GM10266 (cell line): Measurements from ENCODE around the gene PHLDB1.

Source experiments
- DNase-seq: peaks from one replicate; pipeline ENCODE4 v3.0.0; 2012; ENCODE audit errors: extremely low spot score
- CTCF ChIP-seq: IDR thresholded peaks from 2 replicates; pipeline ENCODE4 v1.5.1; 2012; ENCODE audit warnings: mild to moderate bottlenecking, low read depth; ENCODE audit not compliant: control insufficient read depth, insufficient read depth; ENCODE audit errors: missing control alignments

PHLDB1 gene

DNA sequence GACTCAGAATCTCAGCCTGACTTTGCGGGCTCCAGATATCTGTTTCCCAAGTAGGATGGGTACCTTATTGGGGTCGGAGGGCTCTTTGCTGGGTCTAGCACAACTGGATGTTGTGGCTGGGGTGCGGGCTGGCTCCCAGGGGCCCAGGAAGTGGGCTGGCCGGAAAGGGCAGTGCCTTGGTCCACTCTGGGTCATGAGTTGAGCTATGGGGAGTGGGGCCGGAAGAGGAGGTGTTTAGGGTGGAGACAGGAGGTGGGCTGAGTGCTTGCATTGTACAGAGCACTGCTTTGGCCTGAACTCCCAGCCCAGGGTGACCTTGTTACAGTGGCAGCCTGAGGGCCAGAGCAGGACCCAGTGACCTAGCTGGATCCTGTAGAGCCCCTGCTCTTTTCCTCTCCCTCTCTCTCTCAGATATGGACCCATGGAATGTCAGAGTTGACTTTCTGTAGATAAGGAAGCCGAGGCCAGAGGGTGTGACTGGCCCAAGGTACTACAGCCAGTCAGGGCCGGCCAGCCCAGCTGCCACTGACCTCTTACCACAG, 13.2 kb downstream of the PHLDB1 start:
- TF ChIP-seq CTCF = no peak
- no peak for DNase-seq

DNA sequence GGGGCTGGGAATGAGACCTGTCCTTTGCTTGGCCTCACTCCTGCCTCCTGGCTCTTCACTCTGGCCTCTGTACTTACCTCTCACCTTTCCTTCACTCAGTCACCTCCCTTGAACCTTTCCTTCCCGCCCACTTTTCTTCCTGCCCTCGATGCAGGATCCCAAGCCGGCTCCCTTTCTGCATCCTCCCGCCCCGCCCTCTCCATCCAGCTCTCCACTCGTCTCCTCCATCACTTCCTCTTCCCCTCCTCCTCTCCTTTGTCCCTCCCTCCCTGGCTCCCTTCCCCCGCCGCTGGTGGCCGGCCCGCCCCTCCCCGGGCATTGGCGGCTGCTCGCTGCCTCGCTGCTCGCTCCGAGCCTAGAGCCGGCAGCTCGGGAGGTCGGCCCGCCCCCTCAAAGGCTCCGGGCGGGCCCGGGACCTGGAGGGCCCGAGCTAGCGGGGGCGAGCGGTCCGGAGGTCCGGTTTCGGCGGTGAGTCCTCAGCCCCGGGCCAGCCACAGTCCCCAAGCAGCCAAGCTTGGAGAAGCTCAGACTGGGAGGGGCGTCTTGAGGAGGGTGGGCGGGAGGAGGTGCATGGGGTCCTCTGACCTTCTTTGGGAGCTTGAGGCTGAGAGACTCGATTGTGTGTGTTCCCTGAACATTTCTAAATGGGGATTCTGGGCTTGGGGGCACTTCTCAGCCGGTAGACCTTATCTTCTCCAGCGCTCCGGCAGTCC, 13.8 kb downstream of the PHLDB1 start:
- peak; percentile 59 for DNase-seq
- TF ChIP-seq CTCF = no peak

DNA sequence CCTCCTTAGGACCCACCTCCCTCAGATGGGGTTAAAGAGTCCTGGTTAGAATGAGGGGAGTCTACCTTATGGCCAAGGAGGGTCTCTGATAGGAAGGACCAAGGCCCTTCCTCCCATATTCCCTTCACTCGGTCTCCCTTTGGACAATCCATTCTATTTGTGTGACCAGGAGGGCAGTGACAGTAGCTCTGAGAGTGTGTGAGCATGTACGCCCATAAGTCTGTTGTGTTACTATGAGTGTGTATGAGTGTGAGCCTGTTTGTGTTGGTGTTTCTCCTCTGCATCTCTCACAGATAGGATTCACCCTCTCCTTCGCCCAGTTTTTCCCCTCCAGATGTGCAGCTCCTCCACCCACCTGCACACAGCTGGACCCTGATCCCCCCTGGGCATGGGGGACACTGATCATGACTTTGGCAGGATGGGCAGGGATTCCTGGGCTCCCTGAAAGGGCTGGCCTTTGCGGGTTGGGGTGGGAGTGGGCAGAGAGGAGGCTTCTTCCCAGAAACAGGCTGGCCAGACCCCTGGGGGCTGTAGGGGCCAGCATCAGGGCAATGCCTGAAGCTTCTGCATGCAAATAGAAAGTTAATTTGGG, 14.5 kb downstream of the PHLDB1 start:
- DNase-seq = no peak
- TF ChIP-seq CTCF = no peak

DNA sequence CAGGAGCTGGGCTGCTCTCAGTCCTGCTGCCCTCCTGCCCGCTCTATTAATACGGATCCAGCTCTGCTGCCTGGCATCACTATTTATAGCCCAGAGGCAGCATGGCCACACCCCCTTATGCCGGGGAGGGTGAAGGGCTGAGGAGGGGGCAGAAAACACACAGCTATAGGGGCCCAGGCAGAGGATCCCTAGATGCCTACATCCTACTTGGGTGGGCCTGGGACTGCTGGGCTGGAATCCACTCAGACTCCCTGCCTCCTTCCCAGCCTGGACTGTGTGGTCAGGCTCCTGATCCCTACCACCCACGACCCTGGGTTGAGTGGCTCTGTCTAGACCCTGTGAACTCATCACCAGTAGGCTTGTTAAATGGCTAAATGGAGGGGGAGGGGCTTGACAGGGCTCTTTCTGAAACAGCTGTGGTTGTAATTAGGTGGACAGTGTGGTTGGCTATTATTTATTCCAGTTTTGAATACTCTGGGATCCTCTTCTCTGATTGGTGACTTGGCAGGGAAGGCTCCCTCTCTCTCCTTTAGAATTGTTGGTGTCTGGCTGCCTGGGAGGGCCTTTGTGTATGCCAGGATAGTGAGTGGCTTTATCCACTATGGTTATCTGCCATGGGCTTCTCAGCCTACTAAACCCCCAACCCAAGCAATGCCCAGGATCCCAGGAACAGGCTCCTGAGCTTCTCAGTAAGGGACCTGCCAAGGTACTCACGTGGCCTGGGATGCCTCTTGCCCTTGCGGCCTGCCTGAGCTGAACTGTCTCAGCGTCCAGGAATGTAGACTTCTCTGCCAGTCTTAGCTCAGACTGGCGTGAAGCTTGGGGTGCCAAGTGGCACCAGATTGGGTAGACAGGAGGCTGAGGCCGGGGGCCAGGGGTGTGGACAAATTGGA, 15.2 kb downstream of the PHLDB1 start:
- no peak for TF ChIP-seq CTCF
- DNase-seq = no peak

DNA sequence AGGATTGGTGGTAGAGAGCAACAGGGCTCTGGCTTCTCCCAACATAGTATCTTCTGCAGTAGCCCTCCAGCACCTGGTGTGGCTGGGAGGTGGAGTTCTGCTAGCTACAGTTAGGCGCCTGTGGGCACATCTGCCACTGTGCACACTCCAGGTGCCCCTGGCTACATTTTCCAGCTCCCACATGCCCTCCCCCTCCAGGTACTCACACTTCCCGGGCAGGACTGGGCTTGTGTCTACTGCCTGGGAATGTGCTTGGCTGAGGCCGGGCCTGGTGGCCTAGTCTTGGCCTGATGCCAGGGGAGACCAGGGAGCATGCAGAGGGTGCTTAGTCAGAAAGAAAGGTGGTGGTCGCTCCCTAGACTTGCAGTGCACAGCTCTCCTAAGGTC, 15.8 kb downstream of the PHLDB1 start:
- TF ChIP-seq CTCF = no peak
- DNase-seq = no peak

DNA sequence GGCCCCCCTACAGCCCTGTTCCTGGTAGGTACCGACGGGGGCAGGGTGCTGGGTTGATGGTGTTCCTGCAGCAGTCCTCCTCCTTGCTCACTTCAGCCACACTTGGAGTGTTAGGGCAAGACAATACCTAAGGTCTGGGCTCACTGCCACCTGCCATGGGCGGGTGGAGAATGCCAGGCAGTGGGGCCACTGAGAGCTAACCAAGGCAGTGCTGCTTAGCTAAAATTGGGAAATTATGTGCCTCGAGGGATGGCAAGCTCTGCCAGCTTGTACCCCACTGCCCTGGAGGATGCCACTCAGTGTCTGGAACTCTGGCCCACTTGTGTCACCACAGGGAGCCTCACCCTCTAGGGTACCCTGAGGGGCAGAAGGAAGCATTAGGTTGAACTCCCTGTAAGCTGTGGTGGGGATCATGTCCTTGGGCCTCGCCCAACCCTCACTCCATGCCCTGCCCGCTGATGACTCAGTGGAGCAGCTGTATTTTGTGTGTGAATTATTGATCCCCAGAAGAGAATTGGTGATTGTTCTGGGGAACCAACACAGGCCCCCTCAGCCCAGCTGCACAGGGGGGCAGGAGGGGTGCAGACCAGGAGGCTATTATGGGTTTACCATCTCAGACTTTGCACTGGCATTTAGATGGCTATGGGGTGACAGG, 17.7 kb downstream of the PHLDB1 start:
- DNase-seq = no peak
- TF ChIP-seq CTCF = no peak

- TF ChIP-seq CTCF = no peak
- no peak for DNase-seq
These were observed 18.6 kb downstream of the PHLDB1 start for GRCh38 chr11:118625976-118626375.
